Neural progenitor cell (in vitro differentiated cells): ENCODE measurements around the gene PCDH9. TPM values are rescaled to one million over a fixed set of nuclear protein-coding genes. Genes with fewer than 3 reads are reported as not detected.

Experiments used
- DNase-seq: peaks from one replicate; pipeline ENCODE4 v3.0.0-alpha.2; 2016; ENCODE audit warnings: low spot score
- H2AFZ ChIP-seq: fragments of 200-600 bp; sonication (generic); replicated peaks from 2 replicates; pipeline ENCODE4 v1.6.1; 2016; ENCODE audit warnings: antibody characterized with exemption
- H3F3A ChIP-seq: fragments of 200-600 bp; sonication (generic); 2 replicates; pipeline ENCODE4 v1.6.1; 2016; ENCODE audit warnings: antibody characterized with exemption, low read depth
- H3K27ac ChIP-seq: fragments of 200-600 bp; sonication (generic); 2 replicates; pipeline ENCODE4 v1.5.1; 2016; ENCODE audit warnings: mild to moderate bottlenecking
- H3K27me3 ChIP-seq: fragments of 200-600 bp; sonication (generic); 2 replicates; pipeline ENCODE4 v1.6.1; 2016; ENCODE audit warnings: mild to moderate bottlenecking, moderate library complexity
- H3K36me3 ChIP-seq: fragments of 200-600 bp; sonication (generic); 2 replicates; pipeline ENCODE4 v1.5.1; 2016
- H3K4me1 ChIP-seq: fragments of 200-600 bp; sonication (generic); 2 replicates; pipeline ENCODE4 v1.6.1; 2016; ENCODE audit warnings: mixed run types
- H3K4me2 ChIP-seq: fragments of 200-600 bp; sonication (generic); 2 replicates; pipeline ENCODE4 v1.6.1; 2016
- H3K4me3 ChIP-seq: fragments of 200-600 bp; sonication (generic); 2 replicates; pipeline ENCODE4 v1.5.1; 2016
- H3K79me2 ChIP-seq: fragments of 200-600 bp; sonication (generic); 2 replicates; pipeline ENCODE4 v1.6.1; 2016; ENCODE audit warnings: low read depth
- H3K9ac ChIP-seq: fragments of 200-600 bp; sonication (generic); 2 replicates; pipeline ENCODE4 v1.6.1; 2016
- H3K9me3 ChIP-seq: fragments of 200-600 bp; sonication (generic); 2 replicates; pipeline ENCODE4 v1.5.1; 2016; ENCODE audit warnings: low read depth
- H4K20me1 ChIP-seq: fragments of 200-600 bp; sonication (generic); 2 replicates; pipeline ENCODE4 v1.6.1; 2016; ENCODE audit warnings: low read depth
- H3K27ac Mint-ChIP-seq: 3 replicates; pipeline ENCODE4 v1.8.0; 2021; ENCODE audit warnings: mixed read lengths
- H3K27me3 Mint-ChIP-seq: 2 replicates; pipeline ENCODE4 v1.8.0; 2022; ENCODE audit warnings: low read depth, mild to moderate bottlenecking, inconsistent platforms, moderate library complexity, mixed read lengths; ENCODE audit not compliant: insufficient read depth
- H3K36me3 Mint-ChIP-seq: 3 replicates; pipeline ENCODE4 v1.8.0; 2021; ENCODE audit warnings: mixed read lengths
- H3K4me1 Mint-ChIP-seq: 3 replicates; pipeline ENCODE4 v1.8.0; 2021; ENCODE audit warnings: mixed read lengths
- H3K4me3 Mint-ChIP-seq: 3 replicates; pipeline ENCODE4 v1.8.0; 2021; ENCODE audit warnings: mild to moderate bottlenecking, moderate library complexity, mixed read lengths
- H3K9me3 Mint-ChIP-seq: 3 replicates; pipeline ENCODE4 v1.8.0; 2020; ENCODE audit warnings: mixed read lengths
- EZH2 ChIP-seq: fragments of 200-600 bp; sonication (generic); IDR thresholded peaks from 2 replicates; pipeline ENCODE4 v1.6.1; 2017; ENCODE audit warnings: antibody characterized with exemption, mild to moderate bottlenecking, moderate library complexity
- EZH2phosphoT487 ChIP-seq: fragments of 200-600 bp; sonication (generic); IDR thresholded peaks from 2 replicates; pipeline ENCODE4 v1.6.1; 2017; ENCODE audit warnings: antibody characterized with exemption
- total RNA-seq: library from RNA; depleted of rRNA; stranded (reverse); fragments of >200 nt; gene quantifications from 2 replicates; pipeline ENCODE4 v1.2.3, GENCODE V29; 2015; ENCODE audit warnings: low replicate concordance
- TF ChIP-seq, protein P1 (sequence below): fragments of 200-600 bp; sonication (generic); IDR thresholded peaks from 2 replicates; pipeline ENCODE4 v1.5.1; 2017; ENCODE audit warnings: antibody characterized with exemption, mild to moderate bottlenecking

The PCDH9 gene
- total RNA-seq = 0.24 and 0.40 TPM in 2 replicates

GRCh38 chr13:67229481-67230403 lies at the start of gene PCDH9:
PCDH9 (minus strand) TSS chr13:67230336; CDS start chr13:67228440, 1,896 bp downstream.
- Histone ChIP-seq H3K27ac (no peak within 1 kb of the TSS), H3K27me3 (peaks cover 52% of the 10 kb centered on the region), H3F3A (peaks cover 10% of the 10 kb centered on the region), H3K9me3 (no peaks in the 10 kb centered on the region), H3K9ac (no peak within 1 kb of the TSS), H3K79me2 (no peaks in the 10 kb centered on the region), H2AFZ (peak within 1 kb of the TSS; percentile 45), H3K4me1 (peaks cover 19% of the 10 kb centered on the region), H3K4me2 (peak within 1 kb of the TSS; percentile 89), H3K36me3 (no peaks in the 10 kb centered on the region), H4K20me1 (no peaks in the 10 kb centered on the region), H3K4me3 (peak within 1 kb of the TSS; percentile 56)
- Mint-ChIP-seq H3K27ac (peak within 1 kb of the TSS; percentile 97), H3K4me1 (peaks cover 22% of the 10 kb centered on the region), H3K4me3 (no peak within 1 kb of the TSS), H3K36me3 (peaks cover 21% of the 10 kb centered on the region), H3K27me3 (no peaks in the 10 kb centered on the region), H3K9me3 (peaks cover 3% of the 10 kb centered on the region)
- peak; percentile 38 for DNase-seq
- TF ChIP-seq, protein P1, sequence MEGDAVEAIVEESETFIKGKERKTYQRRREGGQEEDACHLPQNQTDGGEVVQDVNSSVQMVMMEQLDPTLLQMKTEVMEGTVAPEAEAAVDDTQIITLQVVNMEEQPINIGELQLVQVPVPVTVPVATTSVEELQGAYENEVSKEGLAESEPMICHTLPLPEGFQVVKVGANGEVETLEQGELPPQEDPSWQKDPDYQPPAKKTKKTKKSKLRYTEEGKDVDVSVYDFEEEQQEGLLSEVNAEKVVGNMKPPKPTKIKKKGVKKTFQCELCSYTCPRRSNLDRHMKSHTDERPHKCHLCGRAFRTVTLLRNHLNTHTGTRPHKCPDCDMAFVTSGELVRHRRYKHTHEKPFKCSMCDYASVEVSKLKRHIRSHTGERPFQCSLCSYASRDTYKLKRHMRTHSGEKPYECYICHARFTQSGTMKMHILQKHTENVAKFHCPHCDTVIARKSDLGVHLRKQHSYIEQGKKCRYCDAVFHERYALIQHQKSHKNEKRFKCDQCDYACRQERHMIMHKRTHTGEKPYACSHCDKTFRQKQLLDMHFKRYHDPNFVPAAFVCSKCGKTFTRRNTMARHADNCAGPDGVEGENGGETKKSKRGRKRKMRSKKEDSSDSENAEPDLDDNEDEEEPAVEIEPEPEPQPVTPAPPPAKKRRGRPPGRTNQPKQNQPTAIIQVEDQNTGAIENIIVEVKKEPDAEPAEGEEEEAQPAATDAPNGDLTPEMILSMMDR = no peak
- no peak for TF ChIP-seq EZH2phosphoT487
- peak; percentile 14 for TF ChIP-seq EZH2

GRCh38 chr13:67278235-67278634 lies 48.1 kb upstream of the PCDH9 start:
- Histone ChIP-seq H3K4me2 (no peak overlapping the region), H3F3A (no peaks in the 10 kb centered on the region), H3K27me3 (no peaks in the 10 kb centered on the region), H3K4me3 (no peak overlapping the region), H3K9me3 (no peaks in the 10 kb centered on the region), H3K27ac (no peak overlapping the region), H3K4me1 (peaks cover 6% of the 10 kb centered on the region), H3K36me3 (no peaks in the 10 kb centered on the region), H3K79me2 (no peaks in the 10 kb centered on the region), H2AFZ (no peak overlapping the region), H4K20me1 (no peaks in the 10 kb centered on the region), H3K9ac (no peak overlapping the region)
- Mint-ChIP-seq H3K9me3 (peaks cover 2% of the 10 kb centered on the region), H3K4me1 (peaks cover 8% of the 10 kb centered on the region), H3K4me3 (no peak overlapping the region), H3K27me3 (peaks cover 2% of the 10 kb centered on the region), H3K36me3 (no peaks in the 10 kb centered on the region), H3K27ac (no peak overlapping the region)
- DNase-seq = no peak
- TF ChIP-seq, protein P1 = no peak
- no peak for TF ChIP-seq EZH2
- no peak for TF ChIP-seq EZH2phosphoT487

- H3K4me3 ChIP-seq = no peak overlapping the region
- H3K4me3 Mint-ChIP-seq = no peak overlapping the region
- no peaks in the 10 kb centered on the region for H3F3A ChIP-seq
- no peaks in the 10 kb centered on the region for H3K36me3 Mint-ChIP-seq
- no peak overlapping the region for H3K27ac Mint-ChIP-seq
- no peaks in the 10 kb centered on the region for H4K20me1 ChIP-seq
- H3K9me3 Mint-ChIP-seq = peaks cover 2% of the 10 kb centered on the region
- H2AFZ ChIP-seq = no peak overlapping the region
- no peaks in the 10 kb centered on the region for H3K27me3 ChIP-seq
- no peak for DNase-seq
- H3K27ac ChIP-seq = no peak overlapping the region
- H3K4me2 ChIP-seq = no peak overlapping the region
- peaks cover 2% of the 10 kb centered on the region for H3K27me3 Mint-ChIP-seq
- peaks cover 6% of the 10 kb centered on the region for H3K4me1 ChIP-seq
- H3K79me2 ChIP-seq = no peaks in the 10 kb centered on the region
- TF ChIP-seq EZH2phosphoT487 (no peak), EZH2 (no peak)
- TF ChIP-seq, protein P1 = no peak
- H3K4me1 Mint-ChIP-seq = peaks cover 8% of the 10 kb centered on the region
- no peak overlapping the region for H3K9ac ChIP-seq
- H3K9me3 ChIP-seq = no peaks in the 10 kb centered on the region
- no peaks in the 10 kb centered on the region for H3K36me3 ChIP-seq
Measured at GRCh38 chr13:67277581-67277980, 47.4 kb upstream of the PCDH9 start.
